Neural cell (in vitro differentiated cells): ENCODE results near the gene MGAT5.

Source experiments
- CTCF ChIP-seq: fragments of 450-650 bp; IDR thresholded peaks from 2 replicates; pipeline ENCODE4 v1.5.1; 2014; ENCODE audit warnings: antibody characterized with exemption, mild to moderate bottlenecking, moderate library complexity; ENCODE audit not compliant: poor library complexity, severe bottlenecking
- POLR2AphosphoS5 ChIP-seq: IDR thresholded peaks from 2 replicates; pipeline ENCODE4 v1.6.1; 2012

GRCh38 chr2:134249755-134250154 lies 4.1 kb upstream of the MGAT5 start:
- TF ChIP-seq CTCF, result no peak
- no peak for TF ChIP-seq POLR2AphosphoS5
